Islet precursor cell (in vitro differentiated cells): ENCODE data around the gene CASTOR1.

Experiments used
- DNase-seq: peaks from one replicate; pipeline ENCODE4 v3.0.0-alpha.2; 2018

The CASTOR1 gene

DNA sequence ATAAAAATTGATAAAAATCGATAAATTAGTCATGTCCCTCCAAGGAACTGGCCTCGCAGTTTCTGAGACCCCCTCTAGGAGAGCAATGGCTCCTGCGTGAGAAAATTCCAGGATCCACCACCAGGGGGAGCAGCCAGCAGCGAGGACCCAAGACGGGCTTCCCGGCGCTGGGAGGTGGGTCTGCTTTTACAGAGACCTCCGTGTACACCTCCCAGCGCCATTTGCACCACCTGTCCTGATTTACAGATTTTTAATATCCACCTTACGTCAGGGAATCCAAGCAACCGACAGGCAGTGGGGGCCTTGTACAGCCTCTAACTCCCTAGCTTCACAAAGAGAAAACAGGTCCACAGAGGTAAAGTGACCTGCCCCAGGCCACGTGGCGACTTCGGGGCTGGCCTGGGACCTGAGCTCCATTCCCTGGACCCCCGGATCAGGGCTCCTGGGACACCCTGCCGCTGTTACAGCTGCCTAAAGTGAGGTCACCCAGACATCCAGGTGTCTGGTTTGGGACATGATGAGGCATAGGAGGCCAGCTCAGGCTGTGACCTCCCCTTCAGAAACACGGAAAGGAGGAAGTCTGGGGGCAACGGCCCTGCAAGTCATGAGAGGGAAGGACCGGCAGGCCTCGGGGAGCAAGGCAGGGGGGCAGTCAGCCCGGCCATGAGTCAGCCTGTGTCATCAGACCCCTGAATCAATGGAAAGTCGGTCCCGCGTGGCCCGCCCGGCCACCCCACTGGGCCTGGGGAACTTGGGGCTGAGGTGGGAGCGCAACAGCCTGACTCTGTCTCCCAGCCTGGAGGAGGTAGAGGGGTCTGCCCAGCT lies 26.2 kb downstream of the CASTOR1 start:
- DNase-seq, result peak; percentile 84

DNA sequence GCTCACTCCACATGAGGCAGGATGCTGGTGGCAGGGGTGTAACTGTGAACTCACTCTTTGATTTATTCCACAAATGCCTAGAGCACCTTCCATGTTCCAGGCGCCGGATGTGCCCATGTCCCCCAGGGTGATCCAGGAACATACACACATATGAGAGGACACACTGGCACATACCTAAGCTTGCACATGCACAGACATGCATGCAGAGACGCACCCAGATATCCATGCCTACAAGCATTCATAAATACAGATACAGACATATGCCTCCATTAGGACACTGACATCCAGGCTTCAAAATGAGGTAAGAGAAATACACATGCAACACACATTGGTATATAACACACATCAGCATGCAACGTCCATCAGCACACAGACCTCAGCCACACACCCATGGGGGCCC lies 27.2 kb downstream of the CASTOR1 start:
- DNase-seq, result no peak

DNA sequence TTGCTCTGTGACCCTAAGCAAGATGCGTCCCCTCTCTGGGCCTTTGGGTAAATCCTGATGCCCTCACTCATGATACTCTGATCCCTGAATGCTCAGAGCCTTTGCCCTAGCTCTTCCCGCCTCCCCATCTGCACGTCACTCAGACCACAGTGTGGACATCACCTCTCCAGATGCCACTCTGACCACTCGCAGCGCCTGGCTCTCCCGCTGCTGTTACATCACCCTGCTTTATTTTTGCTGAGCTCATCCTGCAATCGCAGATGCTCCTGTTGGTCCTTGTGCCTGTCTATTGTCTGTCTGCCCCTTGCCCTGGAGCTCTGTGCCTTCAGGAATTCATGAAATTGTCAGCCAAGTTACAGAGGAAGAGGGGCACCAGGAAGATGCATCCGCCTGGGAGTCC lies 28.2 kb downstream of the CASTOR1 start:
- peak; percentile 77 for DNase-seq

DNA sequence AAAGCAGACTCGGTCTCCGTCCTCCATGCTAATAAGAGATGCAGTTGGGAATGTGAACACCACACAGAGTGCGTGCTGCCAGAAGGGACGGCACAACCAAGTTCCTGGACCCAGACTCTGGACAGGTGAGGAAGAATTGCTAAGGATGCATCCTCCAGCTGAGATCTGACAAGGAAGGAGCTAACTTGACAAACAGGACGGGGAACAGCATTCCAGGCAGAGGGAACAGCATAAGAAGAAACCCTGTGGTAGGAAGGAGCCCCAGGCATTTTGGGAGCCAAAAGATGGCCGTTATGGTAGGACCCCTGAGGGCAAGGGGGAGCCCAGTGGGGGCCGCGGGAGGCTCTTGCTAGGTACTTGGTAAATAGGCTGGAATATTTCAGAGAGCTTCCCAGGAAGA lies 28.6 kb downstream of the CASTOR1 start:
- no peak for DNase-seq

DNA sequence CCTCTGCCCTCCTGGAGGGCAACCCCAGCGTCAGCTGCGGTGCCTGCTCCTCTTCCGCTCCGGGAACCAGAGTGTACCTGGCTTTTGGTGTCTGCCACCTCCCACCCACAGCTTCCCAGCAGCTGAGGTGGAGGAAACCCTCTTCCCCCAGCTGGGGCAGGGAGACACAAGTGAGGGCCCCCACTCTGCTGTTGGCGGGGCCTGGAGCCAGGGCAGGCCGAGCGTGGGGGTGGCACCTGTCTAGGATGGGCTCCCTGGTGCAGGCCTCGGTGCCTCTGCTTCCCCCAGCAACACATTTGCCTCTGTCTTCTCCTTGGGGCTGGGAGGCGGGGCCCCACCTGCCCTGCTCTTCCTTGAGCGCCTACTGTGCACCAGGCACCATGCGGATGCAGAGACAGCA lies 29.0 kb downstream of the CASTOR1 start:
- DNase-seq, result no peak

DNA sequence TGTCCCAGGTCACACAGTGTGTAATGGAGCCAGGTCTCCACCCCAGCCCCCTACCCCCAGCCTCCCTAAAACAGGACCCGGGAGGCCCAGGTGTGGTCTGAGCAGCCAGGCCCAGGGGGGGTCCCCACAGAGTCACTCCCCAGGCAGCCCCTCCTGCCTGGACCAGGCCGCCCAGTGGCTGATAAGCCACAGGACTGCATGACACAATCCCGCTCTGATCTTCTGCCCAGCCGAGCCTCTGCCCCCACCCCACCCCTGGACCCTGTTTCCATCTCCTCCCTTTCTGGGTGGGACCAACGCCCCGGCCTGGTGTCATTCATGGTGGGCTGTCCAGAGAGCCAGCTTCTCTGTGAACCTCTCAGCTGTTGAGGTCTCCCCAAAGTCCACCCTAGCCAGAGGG lies 35.0 kb downstream of the CASTOR1 start:
- no peak for DNase-seq

DNA sequence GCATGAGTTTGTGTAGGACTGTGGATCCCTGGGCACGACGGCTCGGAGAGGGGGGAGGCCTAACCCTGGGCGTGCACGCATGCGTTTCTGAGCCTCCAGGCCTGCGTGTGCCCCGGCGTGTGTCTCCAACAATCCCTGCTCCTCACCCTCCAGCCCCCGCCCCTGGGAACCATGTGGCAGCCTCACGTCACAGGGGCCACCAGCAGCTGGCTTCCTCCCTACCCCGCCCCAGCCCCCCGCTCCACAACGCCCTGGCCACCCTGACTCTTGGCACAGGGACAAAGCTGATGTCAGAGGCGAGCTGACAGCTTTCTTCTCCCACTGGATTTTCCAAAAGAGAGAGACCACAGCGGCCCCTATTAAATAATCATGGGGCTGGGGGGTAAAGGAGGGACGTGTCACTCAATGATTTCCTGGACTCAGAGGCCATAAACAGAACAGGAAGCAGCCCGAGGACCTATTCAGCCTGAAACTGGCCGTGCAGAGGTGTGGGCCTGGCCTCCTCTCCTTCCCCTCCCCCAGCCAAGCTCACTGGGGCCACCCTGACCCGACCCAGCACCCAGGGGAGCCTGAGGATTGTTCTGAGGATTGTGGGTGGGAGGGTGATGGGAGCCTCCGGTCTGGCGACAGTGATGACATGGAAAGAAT lies 36.0 kb downstream of the CASTOR1 start:
- no peak for DNase-seq

DNA sequence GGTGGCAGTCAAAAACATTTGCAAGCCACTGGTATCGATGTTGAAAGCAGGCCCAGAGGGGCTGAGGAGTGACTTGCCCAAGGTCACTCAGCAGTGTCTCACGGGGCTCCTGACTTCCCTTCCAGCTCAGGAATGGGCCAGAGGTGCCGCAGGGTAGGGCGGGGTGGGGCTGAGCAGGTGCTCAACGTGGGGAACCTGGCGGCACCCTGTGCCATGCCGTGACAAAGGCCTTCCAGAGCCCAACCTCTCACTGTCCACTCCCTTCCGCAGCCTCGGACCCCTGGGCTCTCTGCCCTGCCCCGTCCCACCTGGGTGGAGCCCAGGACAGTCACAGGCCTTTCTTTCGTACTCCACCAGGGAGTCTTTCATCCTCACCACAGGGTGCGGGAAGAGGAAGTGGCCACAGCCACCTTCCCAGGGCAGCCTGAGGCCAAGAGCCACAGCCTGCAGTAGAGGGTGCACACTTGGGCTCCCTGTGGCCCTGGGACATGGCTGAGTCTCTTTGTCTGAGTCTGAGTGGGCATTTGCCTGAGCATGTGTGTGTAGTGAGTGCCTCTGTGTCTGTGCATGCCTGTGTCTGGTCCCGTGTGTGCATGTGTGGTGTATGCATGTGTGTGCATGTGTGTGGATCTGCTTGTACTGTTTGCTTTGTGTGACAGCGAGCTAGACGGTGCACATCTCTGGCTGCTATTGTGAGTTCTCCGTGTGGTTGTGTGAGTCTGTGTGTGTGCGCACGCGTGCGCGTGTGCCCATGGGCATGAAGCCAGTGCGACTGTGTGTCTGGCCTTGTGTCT lies 36.7 kb downstream of the CASTOR1 start:
- no peak for DNase-seq

DNA sequence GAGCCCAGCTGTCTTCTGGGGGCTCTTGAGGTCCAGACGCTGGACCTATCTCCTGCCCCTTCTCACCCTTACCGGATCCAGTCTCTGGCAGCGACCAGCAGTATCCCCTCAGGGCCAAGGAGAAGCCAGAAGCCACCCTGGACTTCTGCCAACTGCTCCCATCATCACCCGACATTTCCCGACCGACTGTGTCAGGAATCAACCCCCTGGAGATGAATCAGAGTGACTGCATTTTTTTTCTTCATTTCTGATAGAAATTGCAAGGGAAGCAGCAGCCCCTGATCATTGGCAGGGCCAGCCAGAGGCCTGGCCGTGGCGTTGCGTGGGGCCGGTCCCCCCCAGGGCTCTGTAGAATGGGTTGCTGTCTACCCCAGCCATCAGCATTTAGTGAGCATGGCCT lies 37.6 kb downstream of the CASTOR1 start:
- no peak for DNase-seq

DNA sequence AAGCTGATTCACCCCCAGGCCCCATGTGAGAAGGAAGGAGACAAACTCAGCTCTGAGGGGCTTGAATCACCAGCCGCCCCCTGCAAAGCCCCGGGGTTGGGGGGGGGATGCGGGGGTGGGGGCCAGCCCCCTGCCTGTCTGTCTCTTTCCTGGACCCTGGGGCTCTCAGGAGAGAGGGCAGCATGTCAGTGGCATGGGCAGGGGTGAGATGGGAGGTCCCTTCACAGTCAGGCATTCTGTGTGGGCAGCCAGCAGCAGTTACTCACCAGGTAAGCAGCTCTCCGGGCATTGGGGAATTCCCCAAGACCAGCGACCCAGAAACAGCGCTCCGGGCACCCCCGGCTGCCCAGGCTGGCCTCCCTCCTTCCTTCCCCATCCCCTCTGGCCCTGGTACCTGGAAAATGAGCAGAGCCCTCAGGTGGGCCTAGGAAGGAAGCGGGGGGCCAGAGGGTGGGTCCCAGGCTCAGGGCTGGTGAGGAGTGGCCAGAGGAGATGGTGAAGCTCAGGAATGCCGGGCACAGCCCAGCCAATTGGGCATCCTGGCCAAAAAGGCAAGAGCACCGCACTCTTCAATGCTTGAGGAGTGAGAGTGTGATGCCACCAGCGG lies 38.5 kb downstream of the CASTOR1 start:
- DNase-seq, result no peak

DNA sequence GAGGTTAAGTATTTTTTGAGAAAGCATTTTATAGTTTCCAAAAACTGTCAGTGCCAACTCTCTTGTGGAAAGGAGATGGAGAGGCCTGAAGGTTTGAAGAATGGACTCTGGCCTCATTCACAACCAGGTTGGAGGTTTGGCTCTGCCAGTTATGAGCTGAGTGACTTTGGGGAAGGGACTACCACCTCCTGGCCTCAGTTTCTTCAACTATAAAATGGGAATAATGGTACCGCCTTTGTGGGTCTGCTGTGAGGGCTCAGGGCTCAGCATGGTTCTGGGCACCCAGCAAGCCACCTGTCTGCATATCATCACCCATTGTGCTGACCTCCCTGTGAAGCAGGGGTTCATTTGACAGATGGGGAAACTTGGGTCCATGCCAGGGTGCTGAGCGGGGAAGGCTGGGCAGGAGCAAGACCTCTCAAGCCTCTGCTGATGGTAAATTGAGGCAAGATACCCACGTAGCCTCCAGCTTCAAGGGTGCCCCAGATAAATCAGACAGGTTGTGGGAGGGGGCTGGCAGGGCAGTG lies 39.2 kb downstream of the CASTOR1 start:
- no peak for DNase-seq

DNA sequence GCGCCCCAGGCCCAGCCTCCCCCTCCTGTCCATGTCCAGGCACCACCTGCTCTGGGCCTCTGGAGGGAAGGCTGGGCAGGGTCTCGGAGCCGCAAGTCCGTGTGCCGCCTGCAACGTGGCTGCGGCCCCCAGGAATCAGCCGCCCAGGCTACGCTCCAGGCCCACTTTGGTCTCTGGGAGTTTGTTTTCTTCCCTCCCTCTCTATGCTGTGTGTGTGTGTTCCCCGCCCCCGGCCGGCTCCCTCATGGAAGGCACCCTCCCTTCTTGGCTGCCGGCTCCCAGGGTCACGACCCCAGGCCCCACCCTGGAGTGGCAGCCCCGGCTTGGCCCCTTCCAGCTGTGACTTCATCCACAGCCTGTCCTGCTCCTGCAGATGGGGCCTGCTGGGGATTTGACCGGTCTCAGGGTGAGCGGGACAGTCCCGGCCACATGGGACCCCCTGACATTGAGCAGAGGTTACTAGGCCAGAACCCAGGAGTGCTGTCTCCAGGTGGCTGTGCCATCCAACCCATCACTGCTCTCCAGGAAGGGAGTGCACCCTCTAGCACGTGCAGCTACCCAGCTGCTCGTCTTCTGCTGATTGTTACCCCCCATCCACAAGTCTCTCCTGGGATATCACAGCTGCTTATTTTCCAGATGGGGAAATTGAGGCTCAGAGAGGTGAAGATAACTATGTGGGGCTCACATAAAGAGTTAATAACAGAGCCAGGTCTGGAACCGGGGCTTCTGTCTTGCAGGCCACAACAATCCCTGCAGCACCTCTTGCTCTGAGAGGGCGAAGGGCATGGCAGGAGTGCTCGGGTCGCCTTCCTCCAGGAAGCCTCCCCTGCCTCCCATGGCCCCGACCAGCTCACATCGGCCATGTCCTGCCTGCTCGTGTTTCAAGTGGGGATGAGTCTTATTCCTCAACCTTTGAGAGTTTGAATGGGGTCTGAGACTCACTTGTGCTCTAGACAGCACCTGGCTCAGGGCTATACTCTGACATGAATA lies 40.0 kb downstream of the CASTOR1 start:
- DNase-seq, result no peak

DNA sequence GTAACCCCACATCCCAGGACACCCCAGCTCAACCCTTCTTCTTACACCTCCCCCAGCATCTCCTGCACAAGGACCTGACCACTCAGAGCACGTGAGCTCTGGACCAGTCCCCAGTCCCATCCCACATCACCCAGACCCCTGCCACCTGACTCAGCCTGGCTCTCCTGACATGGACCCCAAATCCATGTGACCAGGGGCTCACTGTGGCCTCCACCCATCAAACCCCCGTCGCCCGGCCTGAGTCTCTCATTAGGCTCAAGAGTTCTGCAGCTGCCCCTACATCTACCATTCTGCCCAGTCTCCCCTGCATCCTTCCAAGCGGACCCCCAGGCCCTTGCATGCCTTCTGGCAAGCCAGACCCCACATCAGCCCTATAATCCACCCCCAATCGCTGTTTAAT lies 40.8 kb downstream of the CASTOR1 start:
- DNase-seq, result no peak

DNA sequence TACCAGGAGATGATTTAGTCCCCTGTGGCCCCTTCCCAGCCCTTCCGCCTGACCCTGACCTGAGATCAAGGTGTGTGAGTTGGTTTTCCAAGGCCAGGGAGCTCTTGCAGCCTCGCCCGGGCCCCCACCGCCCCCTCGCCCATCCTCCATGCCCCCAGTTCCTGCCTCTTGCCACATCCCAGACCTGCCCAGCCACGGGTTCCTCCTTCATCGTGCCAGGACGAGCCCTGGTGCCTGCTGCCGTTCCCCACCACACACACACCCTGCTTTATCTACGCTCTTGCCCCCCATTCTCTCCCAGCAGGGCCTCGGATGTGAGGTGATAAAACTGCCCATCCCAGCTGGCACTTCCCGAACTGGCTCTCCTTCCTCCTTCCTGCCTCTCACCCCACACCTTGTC lies 41.3 kb downstream of the CASTOR1 start:
- DNase-seq, result no peak

DNA sequence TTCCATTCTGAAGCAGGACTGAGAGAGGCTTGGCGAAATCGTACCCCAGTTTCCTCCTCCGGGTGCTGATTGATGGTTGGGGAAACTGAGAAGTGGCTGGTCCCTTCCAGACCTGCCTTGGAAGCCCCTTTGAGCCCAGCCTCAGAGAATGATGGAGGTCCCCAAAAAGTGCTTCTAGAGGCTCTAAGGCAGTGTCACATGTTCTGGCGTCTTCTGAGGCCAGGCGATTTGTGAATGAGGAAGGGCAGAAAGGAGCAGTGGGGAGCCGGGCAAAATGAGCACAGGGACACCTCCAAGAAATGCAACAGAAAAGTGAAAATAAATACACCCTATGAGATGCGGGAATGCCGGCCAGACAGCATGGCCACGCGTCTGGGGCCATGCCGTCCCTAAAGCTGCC lies 41.7 kb downstream of the CASTOR1 start:
- DNase-seq, result no peak

DNA sequence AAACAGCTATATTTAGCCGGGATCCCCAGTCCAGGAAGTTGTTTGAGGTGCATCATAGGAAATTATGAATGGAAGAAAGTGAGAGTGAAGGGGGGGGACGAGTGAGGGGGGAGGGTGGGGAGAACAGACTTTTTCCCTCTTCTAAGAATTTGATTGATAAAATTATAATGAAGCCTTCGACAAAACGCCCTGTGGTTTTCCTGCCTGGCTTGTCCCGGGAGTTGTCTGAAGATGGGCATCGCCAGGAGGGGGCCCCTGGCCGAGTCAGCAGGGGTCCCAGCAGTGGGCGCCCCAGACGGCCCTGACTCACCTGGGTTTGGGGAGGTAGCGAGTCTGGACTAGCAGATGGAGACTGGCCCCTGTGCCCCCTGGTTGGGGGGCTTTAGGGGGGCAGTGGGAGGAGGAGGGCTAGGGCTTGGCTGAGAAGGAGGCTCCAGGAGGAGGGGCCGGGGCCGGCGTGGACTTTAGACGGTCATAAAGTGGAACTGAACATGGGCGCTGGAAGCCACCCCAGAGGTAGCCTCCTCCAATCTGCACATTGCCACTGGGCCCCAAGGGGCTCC lies 42.4 kb downstream of the CASTOR1 start:
- DNase-seq, result no peak

DNA sequence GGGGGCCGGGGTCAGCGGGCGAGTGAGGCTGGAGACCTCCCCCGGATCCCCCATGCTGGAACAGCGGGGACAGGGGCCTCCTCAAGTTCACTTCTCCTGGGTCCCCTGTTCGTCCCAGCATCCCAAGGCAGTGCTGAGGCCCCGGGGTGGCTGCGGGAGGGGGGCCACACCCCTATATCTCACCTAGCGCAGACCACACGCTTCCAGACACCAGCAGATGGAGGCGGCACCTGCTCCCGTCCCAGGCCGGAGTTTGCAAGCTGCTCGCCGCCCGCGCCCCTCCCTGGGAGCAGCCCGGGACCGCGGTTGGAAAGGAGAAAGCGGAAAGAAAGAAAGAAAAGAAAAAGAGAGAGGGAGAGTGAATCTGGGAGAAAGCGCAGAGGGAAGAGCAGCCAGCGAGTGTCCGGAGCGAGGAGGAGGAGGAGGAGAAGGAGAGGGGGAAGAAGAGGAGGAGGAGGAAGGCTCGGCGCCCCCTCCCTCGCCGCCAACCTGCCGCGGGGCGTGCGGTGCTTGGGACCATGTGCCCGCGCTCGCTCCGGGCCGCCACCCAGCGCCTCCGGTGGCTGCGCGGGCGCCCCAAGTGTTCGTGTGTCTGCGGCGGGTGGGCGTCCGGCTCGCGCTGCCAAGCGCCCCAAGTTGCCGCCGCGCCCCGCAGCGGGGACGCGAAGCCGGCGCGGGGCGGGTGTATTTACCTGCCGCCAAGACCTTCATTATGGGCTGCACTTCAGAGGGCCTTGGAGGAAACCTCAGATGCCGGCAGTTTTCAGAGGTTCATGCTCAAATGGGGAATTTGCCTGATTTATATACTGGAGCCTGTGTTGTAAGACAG lies 43.1 kb downstream of the CASTOR1 start, which contains the start of gene LIF:
Gene LIF (minus strand): TSS at position 775 of the 829 bp plus-strand sequence. CDS start 64 bp downstream, at position 711.
- no peak for DNase-seq

DNA sequence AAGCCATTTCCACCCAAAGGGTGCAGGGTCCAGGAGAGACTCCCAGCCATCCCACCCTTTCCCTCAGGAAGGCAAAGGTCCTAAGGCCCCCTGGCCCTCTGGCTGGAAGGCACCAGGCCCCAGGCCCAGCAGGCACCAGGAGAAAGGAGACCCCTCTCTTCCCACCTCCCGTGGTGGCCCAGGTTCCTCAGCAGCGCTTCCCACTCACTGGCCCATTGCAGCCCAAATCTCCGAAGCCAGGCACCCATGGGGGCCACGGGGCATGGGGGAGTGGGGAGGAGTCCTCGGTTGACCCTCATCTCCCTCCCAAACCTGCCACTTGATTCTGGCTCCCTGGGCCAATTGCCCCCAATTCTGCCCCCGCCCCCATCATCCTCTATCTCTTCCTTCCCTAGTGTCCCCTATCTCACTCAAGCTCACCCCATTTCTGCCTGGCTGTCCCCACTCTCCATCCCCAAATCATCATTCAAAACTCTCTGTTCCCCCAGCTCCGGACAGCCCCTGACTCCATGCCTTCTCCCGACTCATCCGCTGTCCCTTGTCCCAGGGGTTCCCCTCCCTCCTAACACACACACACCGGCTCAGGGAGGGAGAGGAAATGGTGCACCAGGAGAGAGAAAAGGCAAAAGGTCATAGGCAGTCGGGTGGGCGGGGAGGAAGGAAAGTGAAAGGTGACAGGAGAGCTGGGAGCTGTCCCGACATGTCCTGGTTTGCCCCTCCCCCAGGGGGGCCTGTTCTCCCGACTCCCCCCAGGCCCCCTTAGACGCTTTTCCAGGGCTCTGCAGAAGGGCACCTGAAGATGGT lies 43.9 kb downstream of the CASTOR1 start:
- no peak for DNase-seq

DNA sequence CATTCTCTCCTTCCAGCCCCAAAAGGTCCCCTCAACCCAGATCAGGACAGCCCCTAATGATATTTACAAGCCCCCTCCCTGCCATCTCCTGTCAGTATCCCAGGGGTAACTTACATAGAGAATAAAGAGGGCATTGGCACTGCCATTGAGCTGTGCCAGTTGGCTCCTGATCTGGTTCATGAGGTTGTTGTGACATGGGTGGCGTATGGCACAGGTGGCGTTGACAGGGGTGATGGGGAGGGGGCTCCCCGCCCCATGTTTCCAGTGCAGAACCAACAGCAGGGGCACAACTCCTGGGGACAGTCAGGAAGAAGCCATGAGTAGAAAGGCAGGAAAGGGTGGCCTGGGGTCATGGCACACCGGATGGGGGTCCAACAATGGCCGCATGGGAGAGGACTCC lies 44.7 kb downstream of the CASTOR1 start:
- DNase-seq, result no peak

DNA sequence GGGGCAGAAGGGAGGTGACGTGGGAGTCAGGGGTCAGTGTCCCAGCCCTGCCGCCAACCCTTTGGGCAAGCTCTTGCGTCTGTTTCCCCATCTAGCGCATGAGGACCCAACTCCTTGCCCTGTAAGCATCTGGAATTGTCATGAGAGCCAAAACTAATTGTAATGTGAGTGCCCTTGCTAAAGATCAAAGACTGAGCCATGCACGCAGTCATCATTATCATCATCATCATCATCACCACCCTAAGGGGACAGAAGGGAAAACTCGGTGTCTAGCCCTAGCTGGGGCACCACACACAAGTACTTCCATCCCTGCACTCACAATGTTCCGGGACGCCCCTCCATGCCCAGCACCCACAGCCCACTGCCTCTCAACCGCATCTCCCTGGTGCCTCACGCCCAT lies 45.2 kb downstream of the CASTOR1 start:
- no peak for DNase-seq
